Loucy (cell line): ENCODE measurements around the gene CORO7.

Experiments used
- CTCF ChIP-seq: fragments of 200-600 bp; sonication (generic); conservative IDR thresholded peaks from 2 replicates; pipeline ENCODE4 v1.5.1; 2014; ENCODE audit warnings: mild to moderate bottlenecking, antibody characterized with exemption, low read length
- EZH2phosphoT487 ChIP-seq: fragments of 200-600 bp; IDR thresholded peaks from 2 replicates; pipeline ENCODE4 v1.6.1; 2018; ENCODE audit warnings: antibody characterized with exemption, mild to moderate bottlenecking, moderate library complexity, borderline replicate concordance

DNA sequence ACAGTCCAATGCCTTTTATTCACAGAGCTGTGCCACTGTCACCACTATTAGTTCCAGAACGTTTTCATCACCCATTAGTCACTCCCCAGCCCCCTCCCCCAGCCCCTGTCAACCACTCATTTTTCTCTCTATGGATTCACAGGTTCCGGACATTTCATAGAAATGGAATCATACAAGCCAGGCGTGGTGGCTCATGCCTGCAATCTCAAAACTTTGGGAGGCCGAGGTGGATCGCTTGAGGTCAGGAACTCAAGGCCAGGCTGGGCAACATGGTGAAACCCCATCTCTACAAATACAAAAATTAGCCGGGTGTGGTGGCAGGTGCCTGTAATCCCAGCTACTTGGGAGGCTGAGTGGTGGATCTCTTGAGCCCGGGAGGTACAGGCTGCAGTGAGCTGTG, 64.5 kb downstream of the CORO7 start:
- TF ChIP-seq EZH2phosphoT487 (no peak), CTCF (no peak)
